GM12891 (cell line): ENCODE results near the gene LRIG1.
"Not testable (repeated sequence)": the region's sequence is repeated elsewhere in the genome, so short reads cannot be mapped to it uniquely, and the experiment has no call there.

Experiments used
- DNase-seq: peaks from one replicate; pipeline ENCODE4 v3.0.0; 2011; ENCODE audit warnings: low spot score; ENCODE audit not compliant: insufficient read length
- FAIRE-seq: peaks from 2 replicates; lab custom pipeline; 2011; peaks lifted over from hg19 to GRCh38; lab: Jason Lieb, UNC
- PAX5 ChIP-seq: IDR thresholded peaks from 2 replicates; pipeline ENCODE4 v1.6.1; 2011; ENCODE audit warnings: low read length, moderate library complexity, mild to moderate bottlenecking; ENCODE audit not compliant: insufficient read depth, severe bottlenecking
- POLR2A ChIP-seq: IDR thresholded peaks from 2 replicates; pipeline ENCODE4 v1.6.1; 2011; ENCODE audit warnings: low read depth, low read length, control low read depth
- POLR2AphosphoS5 ChIP-seq: IDR thresholded peaks from 2 replicates; pipeline ENCODE4 v1.6.1; 2011; ENCODE audit warnings: low read depth, low read length, control low read depth
- POU2F2 ChIP-seq: IDR thresholded peaks from 2 replicates; pipeline ENCODE4 v1.6.1; 2011; ENCODE audit warnings: low read depth, mild to moderate bottlenecking, control low read depth, low read length, moderate library complexity
- SPI1 ChIP-seq: IDR thresholded peaks from 2 replicates; pipeline ENCODE4 v1.6.1; 2011; ENCODE audit warnings: low read depth, low read length, control low read depth
- TAF1 ChIP-seq: IDR thresholded peaks from 2 replicates; pipeline ENCODE4 v1.6.1; 2011; ENCODE audit warnings: low read depth, low read length, control low read depth

LRIG1 gene

DNA sequence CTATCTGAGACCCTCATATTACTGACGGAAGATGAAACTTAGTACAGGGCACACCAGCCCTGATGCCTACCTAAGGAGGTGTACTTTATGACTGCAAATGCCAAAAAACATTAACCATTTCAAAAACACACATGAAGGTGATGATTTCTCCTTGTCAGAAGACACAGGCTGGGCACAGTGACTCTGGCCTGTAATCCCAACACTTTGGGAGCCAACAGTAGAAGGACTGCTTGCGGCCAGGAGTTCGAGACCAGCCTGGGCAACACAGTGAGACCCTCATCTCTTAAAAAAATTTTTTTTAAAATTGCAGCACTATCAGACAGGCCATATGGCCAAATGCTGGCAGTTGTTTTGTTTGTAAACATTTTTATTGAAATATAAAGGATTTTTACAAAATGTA lies 73.5 kb downstream of the LRIG1 start:
- FAIRE-seq: no peak
- no peak for DNase-seq
- TF ChIP-seq POLR2AphosphoS5 (no peak), TAF1 (no peak), POLR2A (no peak), PAX5 (no peak), POU2F2 (no peak), SPI1 (no peak)

DNA sequence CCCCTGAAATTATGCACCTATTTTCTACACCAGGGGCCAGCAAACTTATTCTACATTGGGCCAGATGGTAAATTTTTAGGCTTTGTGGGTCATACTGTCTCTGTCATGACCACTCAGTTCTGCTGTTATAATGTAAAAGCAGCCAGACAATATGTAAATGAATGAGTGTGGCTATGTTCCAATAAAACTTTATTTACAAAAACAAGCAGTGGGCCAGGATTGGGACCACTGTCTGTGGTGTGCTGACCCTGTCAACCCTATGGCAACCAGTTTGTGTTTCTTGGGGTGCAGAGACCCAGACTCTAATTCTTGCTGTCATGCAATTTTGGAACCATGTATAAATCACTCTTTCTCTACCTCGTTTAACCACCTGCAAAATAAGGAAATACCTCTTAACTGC lies 74.7 kb downstream of the LRIG1 start:
- FAIRE-seq (no peak), DNase-seq (no peak)
- TF ChIP-seq POLR2A: no peak
- TF ChIP-seq POU2F2: no peak
- no peak for TF ChIP-seq TAF1
- no peak for TF ChIP-seq SPI1
- no peak for TF ChIP-seq PAX5

DNA sequence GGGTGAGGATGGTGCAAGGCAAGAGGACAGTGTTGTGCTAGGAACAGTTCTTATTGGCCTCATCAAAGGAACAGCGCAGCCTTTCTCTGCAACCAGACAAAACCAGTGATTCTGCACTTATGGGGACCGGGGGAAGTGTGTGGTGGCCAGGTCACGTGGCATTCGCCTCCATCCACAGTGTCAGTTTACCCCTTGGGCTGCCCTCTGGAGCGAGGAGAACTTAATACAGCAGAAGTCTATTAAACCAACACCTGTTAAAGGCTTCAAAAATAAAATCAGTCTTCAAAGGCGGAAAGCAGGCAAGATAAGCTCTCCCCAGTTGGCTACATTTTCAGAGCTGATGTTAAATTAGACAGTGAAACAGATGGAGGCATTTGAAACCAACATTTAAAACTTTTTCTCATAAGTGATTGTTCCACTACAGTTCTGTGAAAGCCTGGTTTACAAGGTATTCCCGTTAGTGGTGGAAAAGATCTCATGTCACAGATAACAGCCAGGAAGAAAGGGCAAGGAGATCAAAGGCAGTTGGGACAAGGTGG lies 75.2 kb downstream of the LRIG1 start:
- no peak for DNase-seq
- no peak for FAIRE-seq

DNA sequence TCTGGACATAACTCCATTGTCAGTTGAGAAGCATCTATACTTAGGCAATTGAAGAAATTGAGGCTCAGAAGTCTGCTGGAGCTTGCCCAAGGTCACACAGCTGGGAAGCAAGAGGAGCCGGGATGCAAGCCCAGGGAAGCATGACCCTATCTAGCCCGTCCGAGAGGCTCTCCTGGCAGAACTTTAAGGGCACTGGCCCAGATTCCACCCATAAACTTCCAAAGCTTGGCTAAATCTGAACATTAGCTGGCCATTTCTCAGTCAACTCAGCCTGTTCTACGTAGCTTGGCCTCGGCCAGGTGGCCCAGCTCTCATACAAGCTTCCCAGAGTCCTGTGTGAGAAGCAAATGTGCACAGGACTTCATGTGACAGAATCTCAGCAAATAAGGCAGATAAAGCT lies 75.8 kb downstream of the LRIG1 start:
- TF ChIP-seq TAF1 (no peak), SPI1 (no peak), POLR2A (no peak), POU2F2 (no peak), POLR2AphosphoS5 (no peak), PAX5 (no peak)
- FAIRE-seq (no peak), DNase-seq (no peak)

More for the DNA sequence above, 75.2 kb downstream of the LRIG1 start:
- TF ChIP-seq SPI1 (no peak), PAX5 (no peak)

DNA sequence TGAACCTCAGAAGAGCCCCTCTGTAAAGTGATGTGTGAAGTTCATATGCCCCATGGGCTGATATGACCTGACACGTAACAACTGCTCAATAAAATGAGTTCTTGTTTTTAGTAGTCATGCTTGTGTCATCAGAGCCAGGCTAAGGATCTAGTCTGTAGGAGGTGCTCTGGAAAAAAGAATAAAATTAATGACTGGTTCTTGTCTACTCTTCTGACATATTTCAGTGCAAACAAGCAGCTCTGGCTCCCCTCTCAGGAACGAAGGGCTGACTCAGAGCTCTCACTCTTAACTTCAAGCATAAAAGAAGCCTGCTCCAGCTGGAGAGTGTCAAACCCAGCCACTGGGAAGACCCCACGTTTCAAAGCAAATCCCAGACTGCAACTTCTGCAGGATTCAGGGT lies 77.0 kb downstream of the LRIG1 start:
- TF ChIP-seq POLR2A (no peak), TAF1 (no peak), POU2F2 (no peak), POLR2AphosphoS5 (no peak), SPI1 (no peak), PAX5 (no peak)
- no peak for FAIRE-seq
- DNase-seq: no peak

DNA sequence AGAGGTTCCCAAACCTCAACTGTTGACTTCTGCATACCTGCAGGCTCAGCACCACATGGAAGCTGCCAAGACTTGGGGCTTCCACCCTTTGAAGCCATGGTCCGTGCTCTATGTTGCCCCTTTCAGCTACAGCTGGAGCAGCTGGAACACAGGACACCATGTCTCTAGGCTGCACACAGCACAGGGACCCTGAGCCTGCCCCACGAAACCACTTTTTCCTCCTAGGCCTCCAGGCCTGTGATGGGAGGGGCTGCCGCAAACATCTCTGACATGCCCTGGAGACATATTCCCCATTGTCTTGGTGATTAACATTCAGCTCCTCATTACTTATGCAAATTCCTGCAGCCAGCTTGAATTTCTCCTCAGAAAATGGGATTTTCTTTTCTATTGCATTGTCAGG lies 78.9 kb downstream of the LRIG1 start:
- FAIRE-seq, DNase-seq: not testable (repeated sequence)

DNA sequence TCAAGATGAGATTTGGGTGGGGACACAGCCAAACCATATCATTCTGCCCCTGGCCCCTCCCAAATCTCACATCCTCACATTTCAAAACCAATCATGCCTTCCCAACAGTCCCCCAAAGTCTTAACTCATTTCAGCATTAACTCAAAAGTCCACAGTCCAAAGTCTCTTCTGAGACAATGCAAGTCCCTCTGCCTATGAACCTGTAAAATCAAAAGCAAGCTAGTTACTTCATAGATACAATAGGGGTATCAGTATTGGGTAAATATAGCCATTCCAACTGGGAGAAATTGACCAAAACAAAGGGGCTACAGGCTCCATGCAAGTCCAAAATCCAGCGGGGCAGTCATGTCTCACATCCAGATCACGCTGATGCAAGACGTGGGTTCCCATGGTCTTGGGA lies 79.7 kb downstream of the LRIG1 start:
- DNase-seq, FAIRE-seq: not testable (repeated sequence)

DNA sequence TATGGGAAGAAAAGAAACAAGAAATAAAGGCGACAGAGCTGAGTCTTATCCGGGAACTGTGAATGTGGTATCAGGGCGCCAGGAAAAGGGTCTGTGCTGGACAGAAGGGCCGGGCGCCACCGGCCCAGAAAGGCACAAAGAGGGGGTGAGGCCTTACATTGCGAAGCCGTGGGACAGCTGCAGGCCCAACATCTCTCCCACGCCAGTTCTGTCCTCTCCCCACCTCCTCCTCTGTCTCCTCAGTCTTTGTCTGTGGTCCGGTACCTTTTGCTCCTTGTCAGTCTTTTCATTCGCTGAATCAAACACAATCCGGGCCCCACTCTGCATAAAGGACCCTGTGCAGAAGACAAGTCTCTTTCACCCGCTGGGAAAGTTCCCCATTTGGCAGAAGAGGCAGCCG lies 81.8 kb downstream of the LRIG1 start:
- FAIRE-seq: no peak

DNA sequence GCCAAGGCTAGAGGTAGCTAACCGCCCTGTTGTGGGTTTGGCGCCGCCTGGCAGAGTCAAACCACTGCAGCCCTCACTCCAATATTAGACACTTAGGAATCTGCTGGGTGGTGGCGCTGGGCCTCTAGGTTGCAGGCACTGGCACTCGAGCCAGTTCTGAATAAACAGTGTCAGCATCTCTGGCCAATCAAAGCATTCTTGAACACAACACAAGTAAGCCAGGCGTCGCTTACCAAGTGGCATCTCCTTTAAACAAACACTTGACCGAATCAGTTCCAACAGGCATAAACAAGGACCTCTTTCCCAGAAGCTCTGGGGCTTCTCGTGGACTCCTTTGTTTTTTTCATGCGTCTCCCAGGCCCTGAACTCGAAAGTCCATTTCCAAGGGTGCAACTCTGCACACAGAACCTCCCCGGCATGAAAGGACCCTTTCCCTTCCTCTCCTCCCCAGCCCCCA lies 82.3 kb downstream of the LRIG1 start:
- DNase-seq (no peak), FAIRE-seq (no peak)
- TF ChIP-seq TAF1 (no peak), POU2F2 (no peak), POLR2AphosphoS5 (no peak), SPI1 (no peak), PAX5 (no peak), POLR2A (no peak)

More for the DNA sequence above, 81.8 kb downstream of the LRIG1 start:
- TF ChIP-seq SPI1 (no peak), POU2F2 (no peak), POLR2AphosphoS5 (no peak), POLR2A (no peak), TAF1 (no peak), PAX5 (no peak)
- no peak for DNase-seq

DNA sequence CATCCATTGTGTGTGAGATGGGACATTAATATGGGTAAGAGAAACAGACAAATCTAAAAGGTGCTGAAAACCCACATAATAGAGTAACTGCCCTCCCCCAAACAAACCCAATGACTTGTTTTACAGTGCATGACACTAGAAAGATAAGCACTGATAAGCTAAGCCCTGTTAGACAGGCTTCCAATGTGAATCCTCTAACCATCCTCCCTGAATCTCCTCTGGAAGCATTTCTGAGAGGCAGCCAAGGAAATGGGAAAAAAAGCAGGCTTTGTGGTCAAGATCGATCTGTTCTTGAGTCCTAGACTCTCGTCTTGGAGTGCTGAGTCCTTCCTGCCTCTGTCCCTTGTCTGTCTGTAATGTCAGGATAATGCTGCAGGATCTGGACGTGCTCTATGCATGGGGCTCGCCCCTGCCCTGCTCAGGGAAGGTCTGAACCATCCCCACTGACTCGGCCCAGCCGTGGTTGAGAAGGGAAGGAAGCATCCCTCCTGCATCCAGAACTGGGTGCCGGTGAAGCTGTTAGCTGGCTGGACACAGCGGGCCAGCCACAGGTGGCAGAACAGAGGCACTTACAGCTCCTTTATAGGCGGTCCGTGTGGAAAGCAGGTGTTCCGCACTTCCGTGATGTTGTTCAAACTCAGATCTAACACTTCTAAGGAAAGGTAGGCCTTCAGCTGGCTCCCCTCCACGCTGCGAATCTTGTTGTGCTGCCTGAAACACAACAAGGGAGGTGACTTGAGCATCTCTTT lies 84.1 kb downstream of the LRIG1 start:
- no peak for TF ChIP-seq TAF1
- TF ChIP-seq POU2F2: no peak
- no peak for TF ChIP-seq PAX5
- no peak for TF ChIP-seq SPI1
- no peak for TF ChIP-seq POLR2A
- no peak for TF ChIP-seq POLR2AphosphoS5
- no peak for FAIRE-seq
- no peak for DNase-seq

DNA sequence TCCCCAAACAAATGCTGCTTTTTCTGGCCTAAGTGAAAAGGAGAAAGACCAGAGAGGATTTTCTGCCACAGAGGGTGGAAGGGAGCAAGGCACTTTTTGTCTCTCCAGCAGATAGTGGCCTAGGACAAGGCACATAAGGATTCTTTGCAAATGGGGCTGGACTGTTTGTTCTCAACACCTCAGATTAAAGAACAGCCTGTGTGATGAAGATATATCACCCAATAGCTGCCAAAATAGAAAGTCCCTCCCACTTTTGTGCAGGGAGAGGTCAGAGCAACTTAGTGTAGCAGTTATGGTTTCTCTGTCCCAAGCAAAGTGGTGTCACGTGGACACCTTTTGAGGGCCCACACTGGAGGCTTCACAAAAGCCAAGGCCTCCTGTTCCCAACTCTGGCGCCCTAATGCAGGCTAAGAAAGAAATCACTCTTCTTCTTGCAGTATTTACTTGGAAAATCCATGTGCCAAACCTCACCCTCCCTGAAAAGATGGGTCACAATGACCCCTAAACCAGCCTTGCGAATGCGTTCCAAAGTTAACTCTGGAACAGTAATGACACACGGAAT lies 84.9 kb downstream of the LRIG1 start:
- TF ChIP-seq TAF1 (no peak), SPI1 (no peak), POLR2A (no peak), POLR2AphosphoS5 (no peak), PAX5 (no peak), POU2F2 (no peak)
- no peak for DNase-seq
- no peak for FAIRE-seq
